Vagina (tissue), 2 donors: Measurements from ENCODE around the gene LDB2. TPM values are rescaled to one million over a fixed set of nuclear protein-coding genes. Genes with fewer than 3 reads are reported as not detected.

Source experiments
- DNase-seq, 2 donors: peaks; one replicate each; pipeline ENCODE4 v3.0.0-alpha.2; 2017; ENCODE audit errors: extremely low spot score in 2 of 2
- H3K27ac ChIP-seq: fragments of 200-600 bp; sonication (generic); one replicate; pipeline ENCODE4 v1.5.1; 2019
- H3K27me3 ChIP-seq: fragments of 200-600 bp; sonication (generic); one replicate; pipeline ENCODE4 v1.5.1; 2019
- H3K36me3 ChIP-seq, 2 donors: fragments of 200-600 bp; sonication (generic); one replicate each; pipeline ENCODE4 v1.5.1; 2017 to 2019
- H3K4me1 ChIP-seq: fragments of 200-600 bp; sonication (generic); one replicate; pipeline ENCODE4 v1.5.1; 2019
- H3K4me3 ChIP-seq, 2 donors: fragments of 200-600 bp; sonication (generic); 1 replicate in 1 of 2; 2 replicates in 1 of 2; pipeline ENCODE4 v1.5.1; 2016 to 2019
- H3K9me3 ChIP-seq: fragments of 200-600 bp; sonication (generic); one replicate; pipeline ENCODE4 v1.5.1; 2019
- CTCF ChIP-seq, 3 experiments: fragments of 450-650 bp in 2 of 3; fragments of 200-600 bp in 1 of 3; sonication (generic) in 1 of 3; IDR thresholded peaks; one replicate each; pipeline ENCODE4 v1.5.1; 2017 to 2019; ENCODE audit warnings: antibody characterized with exemption in 3 of 3, mild to moderate bottlenecking in 2 of 3, moderate library complexity in 2 of 3
- POLR2A ChIP-seq, 2 donors: fragments of 450-650 bp; IDR thresholded peaks; one replicate each; pipeline ENCODE4 v1.6.1; 2017; ENCODE audit warnings: antibody characterized with exemption in 2 of 2, mild to moderate bottlenecking in 2 of 2, moderate library complexity in 2 of 2
- POLR2AphosphoS5 ChIP-seq, 2 donors: sonication (generic); formaldehyde crosslinking; IDR thresholded peaks; one replicate each; pipeline ENCODE4 v1.9.0; 2017; ENCODE audit warnings: antibody characterized with exemption in 2 of 2, mild to moderate bottlenecking in 2 of 2, low read depth in 1 of 2; ENCODE audit not compliant: insufficient read depth in 1 of 2
- intact Hi-C: fragments of 100-400 bp; cut with DNase I; formaldehyde crosslinking; loops from one replicate; pipeline ENCODE4 v1.15.1; 2023
- total RNA-seq: library from RNA; depleted of rRNA; stranded (reverse); fragments of >200 nt; gene quantifications from one replicate; pipeline ENCODE4 v1.2.3, GENCODE V29; 2016

LDB2 gene
- total RNA-seq, 1 donor from 2014 or later = 70.0 TPM

GRCh38 chr4:16609170-16609758 lies 289.2 kb downstream of the LDB2 start:
- intact Hi-C loops = no loop called here
- peaks cover 7% of the 10 kb centered on the region for H3K4me1 ChIP-seq
- no peak overlapping the region for H3K27ac ChIP-seq
- H3K36me3 ChIP-seq = no peaks in the 10 kb centered on the region
- H3K9me3 ChIP-seq = no peaks in the 10 kb centered on the region
- H3K4me3 ChIP-seq = no peak overlapping the region
- H3K27me3 ChIP-seq = no peaks in the 10 kb centered on the region
- TF ChIP-seq POLR2AphosphoS5 (IDR thresholded peaks at IDR 0.05; ENCODE audit: insufficient read depth in 1 of 2, low read depth in 1 of 2) (no peak), POLR2A (IDR thresholded peaks at IDR 0.05) (no peak), CTCF (IDR thresholded peaks at IDR 0.05) (no peak)
- no peak for DNase-seq

- H3K4me3 ChIP-seq = no peak overlapping the region
- peaks cover 7% of the 10 kb centered on the region for H3K4me1 ChIP-seq
- TF ChIP-seq CTCF (IDR thresholded peaks at IDR 0.05) = no peak
- TF ChIP-seq POLR2AphosphoS5 (IDR thresholded peaks at IDR 0.05; ENCODE audit: insufficient read depth in 1 of 2, low read depth in 1 of 2) = no peak
- no peak for TF ChIP-seq POLR2A (IDR thresholded peaks at IDR 0.05)
- intact Hi-C loops = no loop called here
- DNase-seq = no peak
- H3K27me3 ChIP-seq = no peaks in the 10 kb centered on the region
- H3K36me3 ChIP-seq = no peaks in the 10 kb centered on the region
- H3K9me3 ChIP-seq = no peaks in the 10 kb centered on the region
- H3K27ac ChIP-seq = no peak overlapping the region
Measured at GRCh38 chr4:16608611-16609125, 289.8 kb downstream of the LDB2 start.

DNA sequence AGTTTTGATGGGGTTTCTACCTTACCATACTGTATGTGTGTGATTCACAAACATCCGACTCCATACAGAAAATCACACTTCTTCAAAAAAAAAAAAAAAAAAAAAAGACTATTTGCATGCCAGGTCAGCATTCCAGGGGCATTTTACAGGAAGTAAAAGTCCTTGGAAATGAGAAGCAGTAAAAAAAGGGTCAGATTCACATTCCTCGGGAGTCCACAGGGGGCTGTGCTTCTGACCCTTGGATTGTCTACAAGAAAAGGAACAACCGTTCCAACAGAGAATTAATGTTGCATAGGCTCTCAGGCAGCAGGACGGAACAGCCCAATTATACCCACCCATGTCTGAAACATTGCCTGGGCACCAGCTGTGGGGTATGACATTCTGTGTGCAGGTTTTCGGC lies 290.3 kb downstream of the LDB2 start:
- no peak for DNase-seq
- intact Hi-C loops = no loop called here

DNA sequence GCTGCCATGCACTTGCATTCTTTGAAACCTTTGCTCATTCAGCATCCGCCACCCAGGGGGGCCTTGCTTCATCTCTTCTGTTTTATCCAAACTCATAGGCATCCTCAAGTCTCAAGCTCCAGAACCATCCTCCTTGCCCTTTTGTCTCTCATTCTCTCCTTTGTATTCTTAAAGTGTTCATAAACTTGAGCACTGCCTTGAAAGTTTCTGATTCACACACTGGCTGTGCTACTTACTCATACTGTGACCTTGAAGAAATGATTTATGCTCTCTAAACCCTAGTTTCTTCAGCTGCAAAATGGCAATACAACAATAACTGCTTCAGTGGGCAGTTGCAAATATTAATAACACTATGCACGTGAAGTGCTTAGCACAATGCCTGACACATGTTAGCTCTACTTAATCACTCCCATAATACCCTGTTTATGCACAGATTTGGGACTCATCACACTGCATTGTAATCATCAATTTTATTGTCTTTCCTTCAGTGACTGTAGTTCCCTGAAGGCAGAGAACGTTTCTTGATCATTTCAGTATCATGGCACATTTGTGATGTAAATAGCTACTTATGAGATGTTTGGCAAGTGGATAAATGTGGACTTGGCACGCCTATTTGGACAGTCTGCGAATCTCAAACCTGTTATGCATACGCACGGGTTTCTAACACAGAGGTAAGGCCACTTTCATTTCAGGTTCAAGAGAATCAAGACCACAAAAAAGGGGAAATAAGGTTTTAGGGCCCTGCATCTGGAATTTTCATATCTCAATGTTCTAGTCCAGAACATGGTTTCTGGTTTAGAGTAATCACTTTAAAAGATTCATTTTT lies 291.0 kb downstream of the LDB2 start:
- Histone ChIP-seq H3K4me1 (peaks cover 7% of the 10 kb centered on the region), H3K36me3 (no peaks in the 10 kb centered on the region), H3K27ac (no peak overlapping the region), H3K4me3 (no peak overlapping the region), H3K27me3 (no peaks in the 10 kb centered on the region), H3K9me3 (no peaks in the 10 kb centered on the region)
- intact Hi-C loops = no loop called here
- DNase-seq = no peak
- TF ChIP-seq POLR2A (IDR thresholded peaks at IDR 0.05) (no peak), CTCF (IDR thresholded peaks at IDR 0.05) (no peak), POLR2AphosphoS5 (IDR thresholded peaks at IDR 0.05; ENCODE audit: insufficient read depth in 1 of 2, low read depth in 1 of 2) (no peak)

More for the DNA sequence above, 290.3 kb downstream of the LDB2 start:
- Histone ChIP-seq H3K27me3 (no peaks in the 10 kb centered on the region), H3K9me3 (no peaks in the 10 kb centered on the region), H3K4me1 (peaks cover 7% of the 10 kb centered on the region), H3K27ac (no peak overlapping the region), H3K36me3 (no peaks in the 10 kb centered on the region), H3K4me3 (no peak overlapping the region)
- TF ChIP-seq POLR2AphosphoS5 (IDR thresholded peaks at IDR 0.05; ENCODE audit: insufficient read depth in 1 of 2, low read depth in 1 of 2) = no peak
- TF ChIP-seq CTCF (IDR thresholded peaks at IDR 0.05) = no peak
- no peak for TF ChIP-seq POLR2A (IDR thresholded peaks at IDR 0.05)

DNA sequence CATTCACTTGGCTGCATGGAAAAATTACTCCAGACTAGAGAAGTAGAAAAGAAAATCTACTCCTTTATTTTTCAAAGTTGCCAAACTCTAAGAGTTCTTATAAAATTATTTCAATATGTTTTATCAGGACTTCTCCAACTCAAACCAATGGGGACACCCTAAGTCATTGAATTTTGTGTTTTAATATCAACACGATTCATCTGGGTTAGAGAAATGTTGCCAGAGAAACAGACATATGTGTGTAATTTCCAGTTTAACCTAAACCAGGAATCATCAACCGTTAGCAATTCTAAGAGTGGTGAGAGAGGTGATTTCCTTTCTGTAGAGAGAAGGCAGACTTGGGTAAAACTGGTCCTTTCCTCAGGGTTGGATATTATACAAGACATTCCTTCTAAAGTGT lies 291.8 kb downstream of the LDB2 start:
- Histone ChIP-seq H3K36me3 (no peaks in the 10 kb centered on the region), H3K4me3 (no peak overlapping the region), H3K9me3 (no peaks in the 10 kb centered on the region), H3K27me3 (no peaks in the 10 kb centered on the region), H3K4me1 (peaks cover 7% of the 10 kb centered on the region), H3K27ac (no peak overlapping the region)
- DNase-seq = no peak
- TF ChIP-seq POLR2A (IDR thresholded peaks at IDR 0.05) = no peak
- TF ChIP-seq POLR2AphosphoS5 (IDR thresholded peaks at IDR 0.05; ENCODE audit: insufficient read depth in 1 of 2, low read depth in 1 of 2) = no peak
- TF ChIP-seq CTCF (IDR thresholded peaks at IDR 0.05) = no peak
- intact Hi-C loops = no loop called here
